Hypothalamus (tissue), 51 donors: Measurements from ENCODE around the gene FBRSL1.
"Not testable (repeated sequence)": the region's sequence is repeated elsewhere in the genome, so short reads cannot be mapped to it uniquely, and the experiment has no call there.

Experiments used
- DNase-seq, 51 donors: peaks; one replicate each; lab custom pipeline; 2025; lab: John Stamatoyannopoulos, UW

FBRSL1 gene

GRCh38 chr12:132489602-132490266 is at the start of gene FBRSL1:
FBRSL1 (plus strand) TSS chr12:132490151.
- peak; percentile 20 to 96 (median 86) for DNase-seq

GRCh38 chr12:132440420-132440819 is 49.5 kb upstream of the FBRSL1 start:
- DNase-seq: not testable (repeated sequence)

GRCh38 chr12:132441871-132442863 is 47.8 kb upstream of the FBRSL1 start:
- DNase-seq: no peak

GRCh38 chr12:132443091-132443490 is 46.9 kb upstream of the FBRSL1 start:
- no peak for DNase-seq

- no peak for DNase-seq
Measured at GRCh38 chr12:132444283-132444682, 45.7 kb upstream of the FBRSL1 start.

GRCh38 chr12:132444957-132445883 is 44.7 kb upstream of the FBRSL1 start:
- DNase-seq: peak in 4 of 51 donors; percentile 15 to 32 (median 17)

GRCh38 chr12:132445884-132446632 is 43.9 kb upstream of the FBRSL1 start:
- DNase-seq: no peak

GRCh38 chr12:132446633-132447326 is 43.2 kb upstream of the FBRSL1 start:
- DNase-seq: no peak

- DNase-seq: no peak
Measured at GRCh38 chr12:132447327-132447720, 42.6 kb upstream of the FBRSL1 start.

GRCh38 chr12:132447731-132448462 is 42.1 kb upstream of the FBRSL1 start:
- no peak for DNase-seq

- DNase-seq: no peak
Measured at GRCh38 chr12:132448463-132448820, 41.5 kb upstream of the FBRSL1 start.

GRCh38 chr12:132449565-132450417 is 40.2 kb upstream of the FBRSL1 start:
- DNase-seq: no peak

- DNase-seq: peak in 4 of 51 donors; percentile 18 to 34 (median 26)
Measured at GRCh38 chr12:132450418-132451171, 39.4 kb upstream of the FBRSL1 start.

- no peak for DNase-seq
Measured at GRCh38 chr12:132451172-132451835, 38.6 kb upstream of the FBRSL1 start.

GRCh38 chr12:132451836-132452195 is 38.1 kb upstream of the FBRSL1 start:
- DNase-seq: no peak

GRCh38 chr12:132452596-132453350 is 37.2 kb upstream of the FBRSL1 start:
- no peak for DNase-seq
